Neural progenitor cell (in vitro differentiated cells): ENCODE results near the gene CMTM4. TPM values are rescaled to one million over a fixed set of nuclear protein-coding genes. Genes with fewer than 3 reads are reported as not detected.
"Not testable (repeated sequence)": the region's sequence is repeated elsewhere in the genome, so short reads cannot be mapped to it uniquely, and the experiment has no call there.

Source experiments
- DNase-seq: peaks from one replicate; pipeline ENCODE4 v3.0.0-alpha.2; 2016; ENCODE audit warnings: low spot score
- H2AFZ ChIP-seq: fragments of 200-600 bp; sonication (generic); replicated peaks from 2 replicates; pipeline ENCODE4 v1.6.1; 2016; ENCODE audit warnings: antibody characterized with exemption
- H3F3A ChIP-seq: fragments of 200-600 bp; sonication (generic); 2 replicates; pipeline ENCODE4 v1.6.1; 2016; ENCODE audit warnings: antibody characterized with exemption, low read depth
- H3K27ac ChIP-seq: fragments of 200-600 bp; sonication (generic); 2 replicates; pipeline ENCODE4 v1.5.1; 2016; ENCODE audit warnings: mild to moderate bottlenecking
- H3K27me3 ChIP-seq: fragments of 200-600 bp; sonication (generic); 2 replicates; pipeline ENCODE4 v1.6.1; 2016; ENCODE audit warnings: mild to moderate bottlenecking, moderate library complexity
- H3K36me3 ChIP-seq: fragments of 200-600 bp; sonication (generic); 2 replicates; pipeline ENCODE4 v1.5.1; 2016
- H3K4me1 ChIP-seq: fragments of 200-600 bp; sonication (generic); 2 replicates; pipeline ENCODE4 v1.6.1; 2016; ENCODE audit warnings: mixed run types
- H3K4me2 ChIP-seq: fragments of 200-600 bp; sonication (generic); 2 replicates; pipeline ENCODE4 v1.6.1; 2016
- H3K4me3 ChIP-seq: fragments of 200-600 bp; sonication (generic); 2 replicates; pipeline ENCODE4 v1.5.1; 2016
- H3K79me2 ChIP-seq: fragments of 200-600 bp; sonication (generic); 2 replicates; pipeline ENCODE4 v1.6.1; 2016; ENCODE audit warnings: low read depth
- H3K9ac ChIP-seq: fragments of 200-600 bp; sonication (generic); 2 replicates; pipeline ENCODE4 v1.6.1; 2016
- H3K9me3 ChIP-seq: fragments of 200-600 bp; sonication (generic); 2 replicates; pipeline ENCODE4 v1.5.1; 2016; ENCODE audit warnings: low read depth
- H4K20me1 ChIP-seq: fragments of 200-600 bp; sonication (generic); 2 replicates; pipeline ENCODE4 v1.6.1; 2016; ENCODE audit warnings: low read depth
- H3K27ac Mint-ChIP-seq: 3 replicates; pipeline ENCODE4 v1.8.0; 2021; ENCODE audit warnings: mixed read lengths
- H3K27me3 Mint-ChIP-seq: 2 replicates; pipeline ENCODE4 v1.8.0; 2022; ENCODE audit warnings: low read depth, mild to moderate bottlenecking, inconsistent platforms, moderate library complexity, mixed read lengths; ENCODE audit not compliant: insufficient read depth
- H3K36me3 Mint-ChIP-seq: 3 replicates; pipeline ENCODE4 v1.8.0; 2021; ENCODE audit warnings: mixed read lengths
- H3K4me1 Mint-ChIP-seq: 3 replicates; pipeline ENCODE4 v1.8.0; 2021; ENCODE audit warnings: mixed read lengths
- H3K4me3 Mint-ChIP-seq: 3 replicates; pipeline ENCODE4 v1.8.0; 2021; ENCODE audit warnings: mild to moderate bottlenecking, moderate library complexity, mixed read lengths
- H3K9me3 Mint-ChIP-seq: 3 replicates; pipeline ENCODE4 v1.8.0; 2020; ENCODE audit warnings: mixed read lengths
- CTCF ChIP-seq: fragments of 200-600 bp; sonication (generic); IDR thresholded peaks from 2 replicates; pipeline ENCODE4 v1.5.1; 2017; ENCODE audit warnings: antibody characterized with exemption, mild to moderate bottlenecking
- EZH2 ChIP-seq: fragments of 200-600 bp; sonication (generic); IDR thresholded peaks from 2 replicates; pipeline ENCODE4 v1.6.1; 2017; ENCODE audit warnings: antibody characterized with exemption, mild to moderate bottlenecking, moderate library complexity
- EZH2phosphoT487 ChIP-seq: fragments of 200-600 bp; sonication (generic); IDR thresholded peaks from 2 replicates; pipeline ENCODE4 v1.6.1; 2017; ENCODE audit warnings: antibody characterized with exemption
- total RNA-seq: library from RNA; depleted of rRNA; stranded (reverse); fragments of >200 nt; gene quantifications from 2 replicates; pipeline ENCODE4 v1.2.3, GENCODE V29; 2015; ENCODE audit warnings: low replicate concordance

Gene CMTM4
- total RNA-seq, 1 donor from 2014 or later = 25.9 TPM

GRCh38 chr16:66596986-66597848 is 99.3 kb downstream of the CMTM4 start:
- no peaks in the 10 kb centered on the region for H3K4me1 ChIP-seq
- Mint-ChIP-seq H3K27ac (no peak overlapping the region), H3K9me3 (no peaks in the 10 kb centered on the region), H3K4me3 (no peak overlapping the region), H3K36me3 (no peaks in the 10 kb centered on the region), H3K27me3 (peaks cover 9% of the 10 kb centered on the region), H3K4me1 (no peaks in the 10 kb centered on the region)
- no peak overlapping the region for H3K4me2 ChIP-seq
- no peaks in the 10 kb centered on the region for H3K79me2 ChIP-seq
- no peaks in the 10 kb centered on the region for H3K36me3 ChIP-seq
- no peak overlapping the region for H2AFZ ChIP-seq
- H3K4me3 ChIP-seq = no peak overlapping the region
- no peaks in the 10 kb centered on the region for H3K27me3 ChIP-seq
- no peaks in the 10 kb centered on the region for H4K20me1 ChIP-seq
- H3K27ac ChIP-seq = no peak overlapping the region
- H3F3A ChIP-seq = no peaks in the 10 kb centered on the region
- H3K9ac ChIP-seq = no peak overlapping the region
- DNase-seq = no peak
- H3K9me3 ChIP-seq = no peaks in the 10 kb centered on the region
- TF ChIP-seq EZH2phosphoT487 = no peak
- no peak for TF ChIP-seq CTCF
- TF ChIP-seq EZH2 = no peak

GRCh38 chr16:66596559-66596958 is 100.0 kb downstream of the CMTM4 start:
- not testable (repeated sequence) for H3K36me3 Mint-ChIP-seq, DNase-seq, H3K27ac Mint-ChIP-seq, H3K27ac ChIP-seq, H3F3A ChIP-seq, H3K9ac ChIP-seq, H3K79me2 ChIP-seq, H3K9me3 Mint-ChIP-seq, H2AFZ ChIP-seq, H3K27me3 ChIP-seq, H3K4me1 Mint-ChIP-seq, H3K9me3 ChIP-seq, H3K4me1 ChIP-seq, H3K4me3 Mint-ChIP-seq, H3K4me3 ChIP-seq, H3K4me2 ChIP-seq, H3K36me3 ChIP-seq, H4K20me1 ChIP-seq
- peaks cover 10% of the 10 kb centered on the region for H3K27me3 Mint-ChIP-seq

GRCh38 chr16:66594739-66595138 is 101.8 kb downstream of the CMTM4 start:
- Histone ChIP-seq H4K20me1 (no peaks in the 10 kb centered on the region), H3F3A (no peaks in the 10 kb centered on the region), H3K4me1 (no peaks in the 10 kb centered on the region), H3K79me2 (no peaks in the 10 kb centered on the region), H3K27ac (no peak overlapping the region), H3K4me2 (no peak overlapping the region), H3K27me3 (no peaks in the 10 kb centered on the region), H3K4me3 (no peak overlapping the region), H2AFZ (no peak overlapping the region), H3K36me3 (no peaks in the 10 kb centered on the region), H3K9ac (no peak overlapping the region), H3K9me3 (no peaks in the 10 kb centered on the region)
- Mint-ChIP-seq H3K4me3 (no peak overlapping the region), H3K9me3 (no peaks in the 10 kb centered on the region), H3K27me3 (peaks cover 8% of the 10 kb centered on the region), H3K4me1 (peaks cover 3% of the 10 kb centered on the region), H3K36me3 (no peaks in the 10 kb centered on the region), H3K27ac (no peak overlapping the region)
- TF ChIP-seq EZH2 = no peak
- TF ChIP-seq EZH2phosphoT487 = no peak
- no peak for TF ChIP-seq CTCF
- DNase-seq = no peak

GRCh38 chr16:66592814-66593213 is 103.7 kb downstream of the CMTM4 start:
- no peaks in the 10 kb centered on the region for H3K36me3 Mint-ChIP-seq
- DNase-seq = no peak
- no peak for TF ChIP-seq EZH2
- no peak for TF ChIP-seq EZH2phosphoT487
- no peak for TF ChIP-seq CTCF

More at GRCh38 chr16:66592814-66593213, 103.7 kb downstream of the CMTM4 start:
- Histone ChIP-seq H3K9ac (no peak overlapping the region), H3K27me3 (no peaks in the 10 kb centered on the region), H3K4me3 (no peak overlapping the region), H3K4me2 (no peak overlapping the region), H3K9me3 (no peaks in the 10 kb centered on the region), H4K20me1 (no peaks in the 10 kb centered on the region), H3F3A (no peaks in the 10 kb centered on the region), H3K36me3 (no peaks in the 10 kb centered on the region), H2AFZ (no peak overlapping the region), H3K4me1 (no peaks in the 10 kb centered on the region), H3K27ac (no peak overlapping the region), H3K79me2 (no peaks in the 10 kb centered on the region)
- peaks cover 3% of the 10 kb centered on the region for H3K4me1 Mint-ChIP-seq
- H3K4me3 Mint-ChIP-seq = no peak overlapping the region
- H3K27ac Mint-ChIP-seq = no peak overlapping the region
- peaks cover 6% of the 10 kb centered on the region for H3K27me3 Mint-ChIP-seq
- H3K9me3 Mint-ChIP-seq = no peaks in the 10 kb centered on the region
